Hematopoietic multipotent progenitor cell treated with erythropoietin and hydrocortisone succinate and interleukin-3 and kit ligand, for 17 days (in vitro differentiated cells): ENCODE measurements around the gene ARAP1.
"Not testable (repeated sequence)": the region's sequence is repeated elsewhere in the genome, so short reads cannot be mapped to it uniquely, and the experiment has no call there.

Experiments
- DNase-seq: peaks from one replicate; pipeline ENCODE4 v3.0.0-alpha.2; 2015; ENCODE audit warnings: low spot score

The ARAP1 gene

GRCh38 chr11:72752088-72752914 lies at the start of gene ARAP1:
TSS of gene ARAP1 (minus strand) at chr11:72752408. CDS start at chr11:72727128, 25,280 bp downstream.
- DNase-seq = peak; percentile 65

GRCh38 chr11:72799441-72799840 lies 47.2 kb upstream of the ARAP1 start:
- DNase-seq = no peak

GRCh38 chr11:72798361-72798760 lies 46.2 kb upstream of the ARAP1 start:
- no peak for DNase-seq

GRCh38 chr11:72793425-72794367 lies 41.5 kb upstream of the ARAP1 start, which contains the start of gene STARD10:
TSS of gene STARD10 (minus strand) at chr11:72794047. CDS start at chr11:72781181, 12,866 bp downstream.
- peak; percentile 100 for DNase-seq

- DNase-seq = no peak
Observed at GRCh38 chr11:72793076-72793424, 40.8 kb upstream of the ARAP1 start.

- no peak for DNase-seq
Observed at GRCh38 chr11:72792437-72793021, 40.3 kb upstream of the ARAP1 start.

- DNase-seq = not testable (repeated sequence)
Observed at GRCh38 chr11:72791228-72791627, 39.0 kb upstream of the ARAP1 start.

GRCh38 chr11:72789493-72790131 lies 37.4 kb upstream of the ARAP1 start:
- no peak for DNase-seq

GRCh38 chr11:72788241-72788640 lies 36.0 kb upstream of the ARAP1 start:
- DNase-seq = no peak

GRCh38 chr11:72787216-72788104 lies 35.3 kb upstream of the ARAP1 start:
- no peak for DNase-seq

GRCh38 chr11:72786305-72787215 lies 34.4 kb upstream of the ARAP1 start:
- DNase-seq = no peak

- no peak for DNase-seq
Observed at GRCh38 chr11:72784662-72785061, 32.5 kb upstream of the ARAP1 start.

- DNase-seq = no peak
Observed at GRCh38 chr11:72783144-72783905, 31.1 kb upstream of the ARAP1 start.

- no peak for DNase-seq
Observed at GRCh38 chr11:72782081-72782920, 30.1 kb upstream of the ARAP1 start.

GRCh38 chr11:72781313-72782080 lies 29.3 kb upstream of the ARAP1 start:
- no peak for DNase-seq

GRCh38 chr11:72781063-72781312 lies 28.8 kb upstream of the ARAP1 start:
- no peak for DNase-seq

GRCh38 chr11:72780296-72781062 lies 28.3 kb upstream of the ARAP1 start:
- no peak for DNase-seq
